Testis (tissue), 3 donors: ENCODE data around the gene TAP2. TPM values are rescaled to one million over a fixed set of nuclear protein-coding genes. Genes with fewer than 3 reads are reported as not detected.

Source experiments
- DNase-seq: peaks from one replicate; pipeline ENCODE4 v3.0.0-alpha.2; 2019
- H3K27ac ChIP-seq, 2 donors: fragments of 200-600 bp; sonication (generic); one replicate each; pipeline ENCODE4 v1.5.1; 2019
- H3K27me3 ChIP-seq: fragments of 200-600 bp; sonication (generic); one replicate; pipeline ENCODE4 v1.5.1; 2019
- H3K36me3 ChIP-seq: fragments of 200-600 bp; sonication (generic); one replicate; pipeline ENCODE4 v1.5.1; 2017; ENCODE audit warnings: low read depth; ENCODE audit errors: missing control alignments
- H3K4me1 ChIP-seq: fragments of 200-600 bp; sonication (generic); one replicate; pipeline ENCODE4 v1.5.1; 2019
- H3K4me3 ChIP-seq, 2 donors: fragments of 200-600 bp; sonication (generic); one replicate each; pipeline ENCODE4 v1.5.1; 2017 to 2019
- H3K9me3 ChIP-seq: fragments of 200-600 bp; sonication (generic); one replicate; pipeline ENCODE4 v1.5.1; 2017
- POLR2A ChIP-seq: fragments of 450-650 bp; IDR thresholded peaks from one replicate; pipeline ENCODE4 v1.6.1; 2017; ENCODE audit warnings: antibody characterized with exemption, mild to moderate bottlenecking, moderate library complexity
- WGBS, 2 donors: methylation state at CpG; one replicate each; pipeline ENCODE4 v1.1.5; 2018; 5-methylcytosine and 5-hydroxymethylcytosine counted together
- intact Hi-C: fragments of 100-400 bp; cut with DNase I; formaldehyde crosslinking; loops from one replicate; pipeline ENCODE4 v1.15.1; 2023; ENCODE audit warnings: low total_unique reads
- polyA plus RNA-seq: library from polyadenylated mRNA; stranded (reverse); fragments of 350-450 nt; fragmentation: Illumina TruSeq; extraction: RNeasy Lipid Tissue Mini Kit (QIAGEN cat#74804); gene quantifications from one replicate; pipeline ENCODE4 v1.2.3, GENCODE V29; 2014; ENCODE audit warnings: low read depth, low replicate concordance; ENCODE audit not compliant: insufficient read depth
- total RNA-seq, 2 donors: library from RNA; depleted of rRNA; stranded (reverse); fragments of >200 nt; gene quantifications; one replicate each; pipeline ENCODE4 v1.2.3, GENCODE V29; 2016
- TF ChIP-seq, protein P1 (sequence below), 3 experiments: fragments of 450-650 bp in 2 of 3; fragments of 200-600 bp in 1 of 3; sonication (generic) in 1 of 3; IDR thresholded peaks; one replicate each; pipeline ENCODE4 v1.5.1; 2016 to 2019; ENCODE audit warnings: antibody characterized with exemption in 3 of 3, mild to moderate bottlenecking in 2 of 3, moderate library complexity in 1 of 3

Gene TAP2
- total and polyA plus RNA-seq, 3 donors from 2014 or later: 6.3 to 10.2 (median 9.1) TPM

DNA sequence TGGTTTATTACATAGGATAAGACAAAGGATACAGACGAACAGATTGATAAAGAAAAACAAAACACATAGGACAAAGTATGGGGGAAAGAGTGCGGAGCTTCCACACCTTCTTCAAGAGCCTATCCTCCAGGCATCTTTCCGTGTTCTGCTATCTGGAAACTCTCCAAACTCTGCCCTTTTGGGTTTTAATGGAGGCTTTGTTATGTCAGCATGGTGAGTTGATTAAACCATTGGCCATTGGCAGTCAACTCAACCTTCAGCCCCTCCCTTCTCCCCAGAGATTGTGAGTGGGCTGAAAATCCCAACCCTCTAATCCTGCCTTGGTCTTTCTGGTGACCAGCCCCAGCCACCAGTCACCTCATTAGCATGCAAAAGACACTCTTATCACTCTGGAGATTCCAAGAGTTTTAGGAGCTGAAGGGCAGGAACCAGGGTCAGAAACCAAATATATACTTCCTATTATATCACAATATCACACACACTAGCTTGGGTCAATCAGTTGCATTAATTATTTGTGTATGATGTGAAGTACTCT is 45.6 kb downstream of the TAP2 start:
- Histone ChIP-seq H3K27ac (no peak overlapping the region), H3K4me3 (no peak overlapping the region), H3K9me3 (no peaks in the 10 kb centered on the region), H3K36me3 (no peaks in the 10 kb centered on the region), H3K27me3 (no peaks in the 10 kb centered on the region), H3K4me1 (no peaks in the 10 kb centered on the region)
- intact Hi-C loops: loop anchor here (10.0 kb wide), 1 partner anchor 378 kb away; no protein-coding TSS in a partner anchor
- 61% methylated on average over 3 of the region's 3 CpGs for WGBS, 2 donors
- no peak for DNase-seq
- TF ChIP-seq, protein P1, sequence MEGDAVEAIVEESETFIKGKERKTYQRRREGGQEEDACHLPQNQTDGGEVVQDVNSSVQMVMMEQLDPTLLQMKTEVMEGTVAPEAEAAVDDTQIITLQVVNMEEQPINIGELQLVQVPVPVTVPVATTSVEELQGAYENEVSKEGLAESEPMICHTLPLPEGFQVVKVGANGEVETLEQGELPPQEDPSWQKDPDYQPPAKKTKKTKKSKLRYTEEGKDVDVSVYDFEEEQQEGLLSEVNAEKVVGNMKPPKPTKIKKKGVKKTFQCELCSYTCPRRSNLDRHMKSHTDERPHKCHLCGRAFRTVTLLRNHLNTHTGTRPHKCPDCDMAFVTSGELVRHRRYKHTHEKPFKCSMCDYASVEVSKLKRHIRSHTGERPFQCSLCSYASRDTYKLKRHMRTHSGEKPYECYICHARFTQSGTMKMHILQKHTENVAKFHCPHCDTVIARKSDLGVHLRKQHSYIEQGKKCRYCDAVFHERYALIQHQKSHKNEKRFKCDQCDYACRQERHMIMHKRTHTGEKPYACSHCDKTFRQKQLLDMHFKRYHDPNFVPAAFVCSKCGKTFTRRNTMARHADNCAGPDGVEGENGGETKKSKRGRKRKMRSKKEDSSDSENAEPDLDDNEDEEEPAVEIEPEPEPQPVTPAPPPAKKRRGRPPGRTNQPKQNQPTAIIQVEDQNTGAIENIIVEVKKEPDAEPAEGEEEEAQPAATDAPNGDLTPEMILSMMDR (IDR thresholded peaks at IDR 0.05): no peak
- no peak for TF ChIP-seq POLR2A

DNA sequence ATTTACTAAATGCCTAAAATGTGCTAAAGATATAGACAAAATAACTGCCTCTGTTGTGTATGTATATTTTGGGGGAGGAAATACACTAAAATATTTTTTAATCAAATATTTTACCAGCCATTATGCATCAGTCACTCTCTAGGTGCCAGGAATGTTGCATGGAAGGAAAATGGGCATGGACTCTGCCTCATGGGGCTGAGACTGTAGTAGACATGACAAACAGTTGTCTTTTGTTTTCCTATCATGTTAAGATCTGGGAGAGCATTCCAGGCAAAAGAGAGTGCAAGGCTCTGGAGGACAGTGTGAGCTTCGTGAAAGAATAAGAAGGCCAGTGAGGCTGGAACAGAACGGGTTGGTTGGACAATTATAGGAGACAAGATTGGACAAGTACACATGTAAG is 48.2 kb downstream of the TAP2 start:
- H3K4me1 ChIP-seq: no peaks in the 10 kb centered on the region
- 50 to 63% methylated on average over 2 of the region's 2 CpGs for WGBS, 2 donors
- H3K27ac ChIP-seq: no peak overlapping the region
- no peaks in the 10 kb centered on the region for H3K27me3 ChIP-seq
- TF ChIP-seq, protein P1 (IDR thresholded peaks at IDR 0.05): no peak
- TF ChIP-seq POLR2A: no peak
- no peaks in the 10 kb centered on the region for H3K36me3 ChIP-seq
- H3K4me3 ChIP-seq: no peak overlapping the region
- peak; percentile 44 for DNase-seq
- H3K9me3 ChIP-seq: no peaks in the 10 kb centered on the region
- intact Hi-C loops: loop anchor here (10.0 kb wide), 1 partner anchor 376 kb away; no protein-coding TSS in a partner anchor

Other genes starting within 250 kb of the TAP2 start
- gene HLA-DRB1, start 248.9 kb downstream of the TAP2 start, total RNA-seq: 10 to 100 TPM in 1 of 2 donors, 1 to 10 TPM in 1; 9.5 to 12.0 TPM
- gene HLA-DRB1, start 248.9 kb downstream of the TAP2 start, polyA plus RNA-seq: 135 TPM
- 1 to 10 TPM in 1 of 2 donors, under 1 TPM in 1; 0.94 to 1.6 TPM for gene HLA-DQA1, start 201.3 kb downstream of the TAP2 start, total RNA-seq
- gene HLA-DQA1, start 201.3 kb downstream of the TAP2 start, polyA plus RNA-seq: 33.9 TPM
- 1 to 10 TPM in 1 of 2 donors, under 1 TPM in 1; 0.08 to 1.7 TPM for gene HLA-DQB1, start 172.1 kb downstream of the TAP2 start, total RNA-seq
- gene HLA-DQB1, start 172.1 kb downstream of the TAP2 start, polyA plus RNA-seq: 7.7 TPM
- gene HLA-DQA2, start 97.3 kb downstream of the TAP2 start, total RNA-seq: not detected
- 27.3 TPM for gene HLA-DQA2, start 97.3 kb downstream of the TAP2 start, polyA plus RNA-seq
- gene HLA-DQB2, start 75.2 kb downstream of the TAP2 start, total RNA-seq: under 1 TPM; 0.62 to 0.79 TPM
- 6.2 TPM for gene HLA-DQB2, start 75.2 kb downstream of the TAP2 start, polyA plus RNA-seq
- 1 to 10 TPM in 1 of 2 donors, under 1 TPM in 1; 0.31 to 1.3 TPM for gene HLA-DOB, start 21.7 kb downstream of the TAP2 start, total RNA-seq
- 2.3 TPM for gene HLA-DOB, start 21.7 kb downstream of the TAP2 start, polyA plus RNA-seq
- gene PSMB8, start 5.3 kb upstream of the TAP2 start, total RNA-seq: 10 to 100 TPM in 1 of 2 donors, 1 to 10 TPM in 1; 4.6 to 11.2 TPM
- gene PSMB8, start 5.3 kb upstream of the TAP2 start, polyA plus RNA-seq: 35.7 TPM
- 10 to 100 TPM; 45.6 to 57.4 TPM for gene TAP1, start 15.0 kb upstream of the TAP2 start, total RNA-seq
- 58.8 TPM for gene TAP1, start 15.0 kb upstream of the TAP2 start, polyA plus RNA-seq
- gene PSMB9, start 15.5 kb upstream of the TAP2 start, total RNA-seq: 1 to 10 TPM; 6.2 to 7.9 TPM
- gene PSMB9, start 15.5 kb upstream of the TAP2 start, polyA plus RNA-seq: 29.7 TPM
- 1 to 10 TPM; 4.9 to 6.0 TPM for gene HLA-DMB, start 102.3 kb upstream of the TAP2 start, total RNA-seq
- 46.1 TPM for gene HLA-DMB, start 102.3 kb upstream of the TAP2 start, polyA plus RNA-seq
- 10 to 100 TPM; 10.1 to 19.8 TPM for gene HLA-DMA, start 114.4 kb upstream of the TAP2 start, total RNA-seq
- 54.5 TPM for gene HLA-DMA, start 114.4 kb upstream of the TAP2 start, polyA plus RNA-seq
- 100 to 1,000 TPM; 312 to 334 TPM for gene BRD2, start 129.9 kb upstream of the TAP2 start, total RNA-seq
- 299 TPM for gene BRD2, start 129.9 kb upstream of the TAP2 start, polyA plus RNA-seq
- gene HLA-DOA, start 170.9 kb upstream of the TAP2 start, total RNA-seq: 1 to 10 TPM; 1.2 to 1.7 TPM
- gene HLA-DOA, start 170.9 kb upstream of the TAP2 start, polyA plus RNA-seq: 13.5 TPM
- gene HLA-DPA1, start 234.9 kb upstream of the TAP2 start, total RNA-seq: 10 to 100 TPM; 26.5 to 48.9 TPM
- 143 TPM for gene HLA-DPA1, start 234.9 kb upstream of the TAP2 start, polyA plus RNA-seq
- 10 to 100 TPM; 14.4 to 39.5 TPM for gene HLA-DPB1, start 237.3 kb upstream of the TAP2 start, total RNA-seq
- 183 TPM for gene HLA-DPB1, start 237.3 kb upstream of the TAP2 start, polyA plus RNA-seq